A673 (cell line): Measurements from ENCODE around the gene RPL37.

ENCODE experiments used
- CTCF ChIP-seq: fragments of 300-800, 200-600 bp; sonication (generic); conservative IDR thresholded peaks from 2 replicates; pipeline ENCODE4 v1.5.1; 2017; ENCODE audit warnings: low read depth, mild to moderate bottlenecking, antibody characterized with exemption, low read length, moderate library complexity, mixed read lengths
- EZH2 ChIP-seq: fragments of 200-600 bp; sonication (generic); IDR thresholded peaks from 2 replicates; pipeline ENCODE4 v1.6.1; 2017; ENCODE audit warnings: borderline replicate concordance, low read depth, mild to moderate bottlenecking, mixed read lengths, antibody characterized with exemption, low read length; ENCODE audit not compliant: poor library complexity, severe bottlenecking

GRCh38 chr5:40841068-40841805, 6.2 kb upstream of the RPL37 start, which contains the start of gene CARD6:
- peak; percentile 40 for TF ChIP-seq CTCF
- TF ChIP-seq EZH2, result no peak
